Thymus (tissue), 11 donors: Measurements from ENCODE around the gene ATP10A. TPM values are rescaled to one million over a fixed set of nuclear protein-coding genes. Genes with fewer than 3 reads are reported as not detected.
"Not testable (repeated sequence)": the region's sequence is repeated elsewhere in the genome, so short reads cannot be mapped to it uniquely, and the experiment has no call there.

ENCODE experiments used
- DNase-seq, 9 donors: peaks; one replicate each; pipeline ENCODE4 v3.0.0-alpha.2; 2013; ENCODE audit warnings: low spot score in 9 of 9, low read depth in 6 of 9, missing footprints in 1 of 9
- H3K27ac ChIP-seq, 2 donors: one replicate each; pipeline ENCODE4 v1.5.1; 2013; ENCODE audit warnings: control low read depth in 1 of 2, low read depth in 1 of 2, low read length in 1 of 2, mild to moderate bottlenecking in 1 of 2, moderate library complexity in 1 of 2
- H3K27me3 ChIP-seq, 2 donors: one replicate each; pipeline ENCODE4 v1.5.1; 2013; ENCODE audit warnings: low read length in 1 of 2; ENCODE audit not compliant: control insufficient read depth in 2 of 2, insufficient read depth in 1 of 2
- H3K36me3 ChIP-seq, 2 donors: one replicate each; pipeline ENCODE4 v1.5.1; 2013; ENCODE audit warnings: low read length in 1 of 2, mild to moderate bottlenecking in 1 of 2, moderate library complexity in 1 of 2; ENCODE audit not compliant: control insufficient read depth in 2 of 2, insufficient read depth in 2 of 2
- H3K4me1 ChIP-seq, 2 donors: one replicate each; pipeline ENCODE4 v1.5.1; 2013; ENCODE audit warnings: low read length in 2 of 2; ENCODE audit not compliant: control insufficient read depth in 2 of 2, insufficient read depth in 2 of 2
- H3K4me3 ChIP-seq, 2 donors: one replicate each; pipeline ENCODE4 v1.5.1; 2013; ENCODE audit warnings: low read length in 2 of 2, control low read depth in 1 of 2, mild to moderate bottlenecking in 1 of 2
- H3K9me3 ChIP-seq, 2 donors: one replicate each; pipeline ENCODE4 v1.5.1; 2013; ENCODE audit warnings: low read length in 1 of 2, mild to moderate bottlenecking in 1 of 2; ENCODE audit not compliant: control insufficient read depth in 2 of 2, insufficient read depth in 1 of 2
- WGBS: extraction: QIAGEN DNeasy Blood & Tissue Kit; methylation state at CpG from one replicate; pipeline ENCODE4 v1.1.7; 2013; 5-methylcytosine and 5-hydroxymethylcytosine counted together
- polyA plus RNA-seq: library from polyadenylated mRNA; stranded (reverse); fragments of 200-250 nt; gene quantifications from one replicate; pipeline ENCODE4 v1.2.3, GENCODE V29; 2013
- total RNA-seq: library from RNA; stranded (reverse); fragments of 120-200 nt; gene quantifications from one replicate; pipeline ENCODE4 v1.2.4, GENCODE V29; 2013
- donor health status: healthy.

ATP10A gene
- total and polyA plus RNA-seq, 2 donors = 2.4 to 2.6 TPM

DNA sequence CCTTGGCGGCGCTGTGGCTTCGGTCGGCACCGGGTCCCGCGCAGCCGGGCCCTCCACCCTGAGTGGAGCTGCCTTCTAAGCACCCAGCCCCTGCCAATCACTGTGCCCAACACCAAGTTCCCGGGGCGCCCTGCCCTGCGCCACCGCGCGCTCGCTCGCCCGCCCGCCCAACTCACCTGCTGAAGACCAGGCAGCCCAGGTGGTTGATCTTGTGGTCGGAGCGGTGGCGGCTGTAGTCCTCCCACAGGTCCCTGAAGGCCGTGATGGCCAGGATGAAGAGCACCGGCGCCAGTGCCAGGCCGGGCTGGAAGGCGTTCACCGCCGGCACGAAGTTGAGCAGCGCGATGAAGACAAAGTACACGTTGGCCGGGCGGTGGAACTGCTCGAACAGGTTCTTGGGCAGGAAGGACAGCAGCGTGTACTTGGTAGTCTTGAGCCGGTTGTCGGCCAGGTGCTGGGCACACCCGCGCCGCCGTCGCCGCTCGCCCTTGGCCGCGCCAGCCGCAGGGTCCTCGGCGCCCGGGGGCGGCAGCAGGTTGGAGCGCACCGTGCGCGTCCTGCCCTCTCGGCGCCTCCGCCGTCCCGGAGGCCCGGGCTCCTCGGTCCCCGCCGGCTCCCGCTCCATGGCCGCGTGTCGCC lies 536 bp downstream of the ATP10A start:
- Histone ChIP-seq H3K36me3 (no peaks in the 10 kb centered on the region), H3K27ac (no peak overlapping the region)

GRCh38 chr15:25862071-25862471 lies 1.1 kb downstream of the ATP10A start:
- peaks cover 4 to 41% of the 10 kb centered on the region in 2 donors for H3K4me1 ChIP-seq
- no peak overlapping the region for H3K27ac ChIP-seq
- H3K36me3 ChIP-seq = no peaks in the 10 kb centered on the region
- peaks cover 0 to 23% of the 10 kb centered on the region in 2 donors for H3K27me3 ChIP-seq
- WGBS = 7% methylated on average over 19 of the region's 19 CpGs
- no peak for DNase-seq
- no peaks in the 10 kb centered on the region for H3K9me3 ChIP-seq
- H3K4me3 ChIP-seq = peak overlapping the region; percentile 55 to 57

More for the DNA sequence above, 536 bp downstream of the ATP10A start:
- H3K4me1 ChIP-seq = peaks cover 4 to 41% of the 10 kb centered on the region in 2 donors
- peak in 1 of 9 donors; percentile 56 for DNase-seq
- peak overlapping the region; percentile 55 to 57 for H3K4me3 ChIP-seq
- H3K27me3 ChIP-seq = peaks cover 0 to 23% of the 10 kb centered on the region in 2 donors
- no peaks in the 10 kb centered on the region for H3K9me3 ChIP-seq
- WGBS = under 1% methylated on average over 69 of the region's 69 CpGs

DNA sequence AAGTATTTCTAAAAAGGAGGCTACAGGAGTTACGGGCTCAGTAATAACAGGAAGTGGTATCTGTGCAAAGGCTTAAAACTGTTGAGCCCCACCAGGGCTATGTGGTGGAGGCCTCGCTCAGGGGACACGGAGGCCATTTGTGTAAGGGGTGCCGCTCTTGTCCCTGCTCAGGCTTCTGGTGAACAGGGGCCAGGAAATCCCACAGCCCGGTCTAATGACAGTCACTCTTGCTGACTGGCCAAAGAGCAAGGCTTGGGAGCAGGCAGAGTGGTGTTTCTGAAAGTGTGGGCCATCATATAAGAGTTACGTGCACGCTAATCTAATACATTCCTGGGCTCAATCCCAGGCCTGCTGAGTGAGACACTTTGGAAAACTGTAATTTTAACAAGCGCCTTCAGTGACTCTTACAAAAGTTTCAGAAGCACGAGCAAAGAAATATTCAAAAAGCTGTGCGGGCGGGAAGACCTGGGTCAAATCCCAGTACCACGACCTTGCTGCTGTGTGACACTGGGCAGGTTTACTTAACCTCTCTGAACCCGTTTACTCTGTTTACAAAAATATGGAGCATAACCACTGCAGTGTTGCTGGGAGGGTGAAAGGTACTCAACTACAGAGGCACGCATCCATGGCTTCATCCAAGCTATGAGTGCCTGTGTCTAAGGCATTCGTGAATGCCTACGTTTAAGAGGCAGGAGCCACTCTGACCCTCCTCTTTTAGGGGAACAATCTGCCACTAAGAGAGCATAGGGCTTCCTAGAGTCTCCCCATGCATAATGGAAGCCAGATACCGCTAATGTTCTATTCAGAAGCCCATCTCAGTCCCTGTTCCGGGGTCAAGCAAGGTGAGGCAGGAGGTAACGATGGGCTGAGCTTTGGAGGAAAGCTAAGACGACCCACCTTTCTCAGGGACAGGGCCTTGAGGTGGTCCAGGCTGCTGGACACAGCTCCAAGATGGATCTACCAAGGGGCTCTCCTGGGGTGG lies 2.0 kb downstream of the ATP10A start:
- Histone ChIP-seq H3K36me3 (no peaks in the 10 kb centered on the region), H3K27me3 (peaks cover 0 to 23% of the 10 kb centered on the region in 2 donors), H3K4me3 (peak overlapping the region; percentile 55 to 57), H3K9me3 (no peaks in the 10 kb centered on the region), H3K4me1 (peaks cover 4 to 41% of the 10 kb centered on the region in 2 donors), H3K27ac (peak overlapping the region in 1 of 2 donors; percentile 77)
- DNase-seq = peak in 2 of 9 donors; percentile 35 to 68
- 67% methylated on average over 20 of the region's 20 CpGs for WGBS

GRCh38 chr15:25859838-25860645 lies 3.1 kb downstream of the ATP10A start:
- 78% methylated on average over 15 of the region's 15 CpGs for WGBS
- Histone ChIP-seq H3K4me1 (peaks cover 4 to 41% of the 10 kb centered on the region in 2 donors), H3K36me3 (no peaks in the 10 kb centered on the region), H3K4me3 (no peak overlapping the region), H3K27ac (peak overlapping the region; percentile 56 to 77), H3K9me3 (no peaks in the 10 kb centered on the region), H3K27me3 (peaks cover 0 to 23% of the 10 kb centered on the region in 2 donors)
- DNase-seq = peak in 2 of 9 donors; percentile 65 to 76

- Histone ChIP-seq H3K27ac (peak overlapping the region in 1 of 2 donors; percentile 77), H3K36me3 (no peaks in the 10 kb centered on the region), H3K9me3 (no peaks in the 10 kb centered on the region), H3K27me3 (peaks cover 0 to 21% of the 10 kb centered on the region in 2 donors), H3K4me1 (peaks cover 4 to 41% of the 10 kb centered on the region in 2 donors), H3K4me3 (no peak overlapping the region)
- DNase-seq = peak in 1 of 9 donors; percentile 28
- WGBS = 57% methylated on average over 13 of the region's 13 CpGs
Observed at GRCh38 chr15:25858952-25859760, 4.0 kb downstream of the ATP10A start.

DNA sequence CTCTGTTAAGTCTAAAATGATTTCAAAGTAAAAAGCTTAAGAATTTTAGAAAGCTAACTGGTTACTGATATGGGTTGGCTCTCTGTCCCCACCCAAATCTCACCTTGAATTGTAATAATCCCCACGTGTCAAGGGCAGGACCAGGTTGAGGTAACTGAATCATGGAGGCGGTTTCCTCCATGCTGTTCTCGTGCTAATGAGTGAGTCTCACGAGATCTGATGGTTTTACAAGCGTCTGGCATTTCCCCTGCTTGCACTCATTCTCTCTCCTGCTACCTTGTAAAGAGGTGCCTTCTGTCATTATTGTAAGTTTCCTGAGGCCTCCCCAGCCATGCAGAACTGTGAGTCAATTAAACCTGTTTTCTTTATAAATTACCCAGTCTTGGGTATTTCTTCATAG lies 7.1 kb downstream of the ATP10A start:
- not testable (repeated sequence) for DNase-seq, H3K4me3 ChIP-seq, H3K27me3 ChIP-seq, H3K36me3 ChIP-seq, H3K27ac ChIP-seq, H3K9me3 ChIP-seq
- WGBS = 96% methylated on average over 5 of the region's 5 CpGs
- peaks cover 0 to 43% of the 10 kb centered on the region in 2 donors for H3K4me1 ChIP-seq

DNA sequence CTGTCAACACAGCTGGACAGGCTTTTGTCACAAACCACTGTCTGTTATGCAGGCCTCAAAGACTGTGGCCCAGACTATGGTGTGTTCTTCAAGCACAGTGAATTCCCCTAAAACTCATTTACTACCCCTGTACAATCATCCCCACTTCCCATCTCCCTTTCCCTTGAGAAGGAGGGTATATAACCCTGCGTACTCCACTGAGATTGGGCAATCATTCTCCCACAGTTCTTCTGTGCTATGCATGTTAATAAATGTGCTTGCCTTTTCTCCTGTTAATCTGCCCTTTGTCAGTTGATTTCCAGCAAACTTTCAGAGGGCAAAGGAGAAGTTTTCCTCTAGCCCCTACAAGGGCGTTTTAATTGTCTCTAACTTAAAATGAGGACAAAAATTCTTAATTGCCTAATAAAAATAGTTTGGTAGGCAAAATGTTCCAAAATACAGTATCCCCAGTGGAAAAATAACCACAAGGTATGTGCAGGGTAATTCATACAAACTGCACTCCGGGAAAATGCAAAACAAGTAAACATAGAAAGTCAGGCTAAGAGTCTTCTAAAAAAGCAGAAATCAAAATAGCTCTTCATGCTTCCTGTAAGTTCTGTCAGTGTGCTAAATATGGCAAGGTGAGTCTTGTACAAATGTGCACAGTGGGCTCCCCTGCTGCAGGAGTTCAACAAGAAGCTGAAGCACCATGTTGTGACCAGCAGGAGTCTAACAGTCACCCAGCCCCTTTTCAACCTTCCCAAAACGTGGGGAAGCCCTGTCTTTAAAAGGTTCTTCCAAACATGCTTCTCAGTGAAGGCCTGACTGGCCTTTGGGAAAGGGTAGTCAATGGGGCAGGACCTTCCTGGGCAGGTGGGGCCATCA lies 10.2 kb downstream of the ATP10A start:
- H3K36me3 ChIP-seq = no peaks in the 10 kb centered on the region
- H3K9me3 ChIP-seq = no peaks in the 10 kb centered on the region
- WGBS = 45% methylated on average over 4 of the region's 4 CpGs
- no peaks in the 10 kb centered on the region for H3K27me3 ChIP-seq
- H3K4me1 ChIP-seq = peaks cover 0 to 27% of the 10 kb centered on the region in 2 donors
- no peak overlapping the region for H3K4me3 ChIP-seq
- peak in 1 of 9 donors; percentile 45 for DNase-seq
- no peak overlapping the region for H3K27ac ChIP-seq
